Astrocyte (in vitro differentiated cells and primary cell): ENCODE data around the gene CTTN.

Experiments used
- EZH2 ChIP-seq: IDR thresholded peaks from 2 replicates; pipeline ENCODE4 v1.6.1; 2012; ENCODE audit warnings: mild to moderate bottlenecking, low read length, inconsistent platforms; ENCODE audit not compliant: insufficient read depth
- TF ChIP-seq, protein P1 (sequence below): IDR thresholded peaks from 2 replicates; pipeline ENCODE4 v1.5.1; 2011; ENCODE audit warnings: low read depth, mild to moderate bottlenecking, inconsistent platforms, low read length, moderate library complexity; ENCODE audit not compliant: insufficient read depth

GRCh38 chr11:70352601-70353000 is 45.7 kb upstream of the CTTN start:
- TF ChIP-seq EZH2 = no peak
- TF ChIP-seq, protein P1, sequence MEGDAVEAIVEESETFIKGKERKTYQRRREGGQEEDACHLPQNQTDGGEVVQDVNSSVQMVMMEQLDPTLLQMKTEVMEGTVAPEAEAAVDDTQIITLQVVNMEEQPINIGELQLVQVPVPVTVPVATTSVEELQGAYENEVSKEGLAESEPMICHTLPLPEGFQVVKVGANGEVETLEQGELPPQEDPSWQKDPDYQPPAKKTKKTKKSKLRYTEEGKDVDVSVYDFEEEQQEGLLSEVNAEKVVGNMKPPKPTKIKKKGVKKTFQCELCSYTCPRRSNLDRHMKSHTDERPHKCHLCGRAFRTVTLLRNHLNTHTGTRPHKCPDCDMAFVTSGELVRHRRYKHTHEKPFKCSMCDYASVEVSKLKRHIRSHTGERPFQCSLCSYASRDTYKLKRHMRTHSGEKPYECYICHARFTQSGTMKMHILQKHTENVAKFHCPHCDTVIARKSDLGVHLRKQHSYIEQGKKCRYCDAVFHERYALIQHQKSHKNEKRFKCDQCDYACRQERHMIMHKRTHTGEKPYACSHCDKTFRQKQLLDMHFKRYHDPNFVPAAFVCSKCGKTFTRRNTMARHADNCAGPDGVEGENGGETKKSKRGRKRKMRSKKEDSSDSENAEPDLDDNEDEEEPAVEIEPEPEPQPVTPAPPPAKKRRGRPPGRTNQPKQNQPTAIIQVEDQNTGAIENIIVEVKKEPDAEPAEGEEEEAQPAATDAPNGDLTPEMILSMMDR = no peak
